NCI-H1105 treated with DMSO at 0.1 percent for 48 hours (cell line): ENCODE data around the gene OTOF.

ENCODE experiments used
- DNase-seq: peaks from one replicate; lab custom pipeline; 2025; lab: John Stamatoyannopoulos, UW

Gene OTOF

GRCh38 chr2:26464390-26465265 is 13.3 kb downstream of the OTOF start:
- DNase-seq = no peak

- no peak for DNase-seq
These were observed 14.4 kb downstream of the OTOF start for GRCh38 chr2:26463244-26464192.

GRCh38 chr2:26462511-26463243 is 15.2 kb downstream of the OTOF start:
- DNase-seq = peak; percentile 13

- DNase-seq = no peak
These were observed 15.8 kb downstream of the OTOF start for GRCh38 chr2:26462100-26462499.

GRCh38 chr2:26461601-26462023 is 16.3 kb downstream of the OTOF start:
- DNase-seq = no peak

- no peak for DNase-seq
These were observed 17.3 kb downstream of the OTOF start for GRCh38 chr2:26460613-26461031.

GRCh38 chr2:26459991-26460612 is 17.8 kb downstream of the OTOF start:
- DNase-seq = no peak

- no peak for DNase-seq
These were observed 19.4 kb downstream of the OTOF start for GRCh38 chr2:26458365-26459042.

- no peak for DNase-seq
These were observed 20.1 kb downstream of the OTOF start for GRCh38 chr2:26457695-26458364.

GRCh38 chr2:26457251-26457666 is 20.7 kb downstream of the OTOF start:
- DNase-seq = no peak

- DNase-seq = no peak
These were observed 21.3 kb downstream of the OTOF start for GRCh38 chr2:26456440-26457250.

GRCh38 chr2:26455670-26456439 is 22.1 kb downstream of the OTOF start:
- DNase-seq = no peak

GRCh38 chr2:26455037-26455669 is 22.8 kb downstream of the OTOF start:
- no peak for DNase-seq

GRCh38 chr2:26454561-26455001 is 23.3 kb downstream of the OTOF start:
- DNase-seq = no peak

GRCh38 chr2:26453421-26454329 is 24.2 kb downstream of the OTOF start:
- no peak for DNase-seq

- DNase-seq = no peak
These were observed 26.2 kb downstream of the OTOF start for GRCh38 chr2:26451700-26452099.

GRCh38 chr2:26450031-26450635 is 27.8 kb downstream of the OTOF start:
- DNase-seq = no peak
